ENCODE data around the gene KCNJ10. TPM values are rescaled to one million over a fixed set of nuclear protein-coding genes. Genes with fewer than 3 reads are reported as not detected.

KCNJ10 gene
- total and polyA plus RNA-seq, 2 of the 13 experiments (the other 11 are each of a cell fraction or from before 2014, with no cell fraction given), result 4.4 to 10.3 TPM

GRCh38 chr1:160005070-160005469 lies 64.9 kb downstream of the KCNJ10 start (continued):
- TF ChIP-seq NFATC3 (CRISPR knock-in tag; IDR thresholded peaks at IDR 0.05), result no peak
- TF ChIP-seq AGO2 (optimal IDR thresholded peaks at IDR 0.05; ENCODE audit: low read depth, low read length), result no peak
- TF ChIP-seq ZXDC (CRISPR knock-in tag; IDR thresholded peaks at IDR 0.05), result no peak
- TF ChIP-seq ZFP90 (CRISPR knock-in tag; IDR thresholded peaks at IDR 0.05; ENCODE audit: borderline replicate concordance), result no peak

DNA sequence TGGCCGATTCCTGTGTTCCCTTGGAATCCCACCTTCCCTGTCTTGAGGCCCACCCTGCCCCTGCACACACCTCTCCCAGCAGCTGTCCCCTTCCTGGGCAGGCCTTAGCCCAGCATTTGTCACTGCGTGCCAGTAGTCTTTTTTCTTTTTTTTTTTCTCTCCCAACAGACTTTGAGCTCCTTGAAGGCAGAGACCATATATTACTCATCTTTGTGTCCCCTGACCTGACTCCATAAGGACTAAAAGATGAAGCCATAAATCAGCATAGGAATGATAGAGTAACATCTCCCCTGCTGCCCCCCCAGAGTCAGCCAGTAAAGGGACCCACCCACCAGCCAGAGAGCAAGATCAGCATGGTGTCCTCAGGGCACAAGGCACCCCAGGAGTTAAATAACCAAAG lies 65.5 kb downstream of the KCNJ10 start:
- no peak for DNase-seq (ENCODE audit: low spot score)
- in situ Hi-C loops (cut with HindIII; ENCODE audit: extremely low pct_ligation_motif_present, low pct_unique_long_range_greater_than_20kb), result no loop called here
- no peak overlapping the region for H3K27ac ChIP-seq (ENCODE audit: extremely low read length, insufficient read depth, low read length)
- no peak overlapping the region for H3K9ac ChIP-seq (ENCODE audit: insufficient read depth, low read depth, low read length)
- no peaks in the 10 kb centered on the region for H3K9me3 ChIP-seq (ENCODE audit: low read length)
- ChIA-PET CTCF (ENCODE audit: low intra/inter-chr PET ratio, low total read pairs) (no interaction called here), POLR2A (no interaction called here)
- peaks cover 0 to 3% of the 10 kb centered on the region in 2 experiments; a peak in 1 of 5 replicates for H3K27me3 ChIP-seq (ENCODE audit: control insufficient read depth in 1 of 2, insufficient read depth in 2 of 2, low read length in 2 of 2)
- no peaks in the 10 kb centered on the region for H3K4me1 ChIP-seq (ENCODE audit: insufficient read depth, low read length)
- no peak overlapping the region for H2AFZ ChIP-seq (ENCODE audit: low read length)
- intact Hi-C loops (cut with micrococcal nuclease; ENCODE audit: unreplicated experiment), result no loop called here
- no peak overlapping the region for H3K4me3 ChIP-seq (replicated peaks in 1 of 3; ENCODE audit: insufficient read depth in 1 of 3, low read depth in 2 of 3, low read length in 3 of 3)
- H3K79me2 ChIP-seq (ENCODE audit: insufficient read depth, low read length), result no peaks in the 10 kb centered on the region
- FAIRE-seq, result no peak
- ATAC-seq, result no peak
- no peaks in the 10 kb centered on the region for H4K20me1 ChIP-seq (ENCODE audit: insufficient read depth, low read length)
- TF ChIP-seq MYPOP (CRISPR knock-in tag; IDR thresholded peaks at IDR 0.05) (no peak), JARID2 (CRISPR knock-in tag; IDR thresholded peaks at IDR 0.05; ENCODE audit: insufficient replicate concordance) (no peak), ZNF331 (CRISPR knock-in tag; IDR thresholded peaks at IDR 0.05) (no peak), RXRB (CRISPR knock-in tag; IDR thresholded peaks at IDR 0.05; ENCODE audit: borderline replicate concordance) (no peak), ZNF382 (CRISPR knock-in tag; IDR thresholded peaks at IDR 0.05; ENCODE audit: borderline replicate concordance) (no peak), ARID5B (CRISPR knock-in tag; IDR thresholded peaks at IDR 0.05) (no peak), SOX6 (IDR thresholded peaks at IDR 0.05) (no peak), SOX6 (CRISPR knock-in tag; IDR thresholded peaks at IDR 0.05) (no peak), HDAC2 (CRISPR knock-in tag; IDR thresholded peaks at IDR 0.05) (no peak), ZNF138 (CRISPR knock-in tag; IDR thresholded peaks at IDR 0.05; ENCODE audit: low read depth) (no peak), HHEX (CRISPR knock-in tag; IDR thresholded peaks at IDR 0.05) (no peak)
- BruUV-seq (replicated peaks), result no TSS peak
- no peaks in the 10 kb centered on the region for H3K36me3 ChIP-seq (replicated peaks in 1 of 2; ENCODE audit: control insufficient read depth in 1 of 2, insufficient read depth in 2 of 2, low read length in 2 of 2)
- H3K4me2 ChIP-seq (ENCODE audit: low read depth, low read length), result no peak overlapping the region
- WGBS (ENCODE audit: low lambda C conversion rate), result 4% methylated on average over 2 of the region's 2 CpGs

Measured in HepG2 (cell line).